Esophagus muscularis mucosa (tissue), 4 donors: Measurements from ENCODE around the gene SIRPA. TPM values are rescaled to one million over a fixed set of nuclear protein-coding genes. Genes with fewer than 3 reads are reported as not detected.

Experiments used
- DNase-seq: peaks from one replicate; pipeline ENCODE4 v3.0.0-alpha.2; 2017; ENCODE audit errors: extremely low spot score
- H3K27ac ChIP-seq, 4 donors: fragments of 200-600 bp; sonication (generic); replicated peaks in 1 of 4; 1 replicate in 3 of 4; 2 replicates in 1 of 4; pipeline ENCODE4 v1.5.1; 2016 to 2019; ENCODE audit warnings: mild to moderate bottlenecking in 1 of 4
- H3K27me3 ChIP-seq, 4 donors: fragments of 200-600 bp; sonication (generic); one replicate each; pipeline versions ENCODE4 v1.5.1 to v1.6.0; 2016 to 2019
- H3K36me3 ChIP-seq, 4 donors: fragments of 200-600 bp; sonication (generic); one replicate each; pipeline ENCODE4 v1.5.1; 2016 to 2019
- H3K4me1 ChIP-seq, 4 donors: fragments of 200-600 bp; sonication (generic); one replicate each; pipeline ENCODE4 v1.5.1; 2016 to 2019
- H3K4me3 ChIP-seq, 4 donors: fragments of 200-600 bp; sonication (generic); 1 replicate in 2 of 4; 2 replicates in 2 of 4; pipeline ENCODE4 v1.5.1; 2016 to 2019; ENCODE audit warnings: mild to moderate bottlenecking in 4 of 4, moderate library complexity in 1 of 4
- H3K9me3 ChIP-seq, 4 donors: fragments of 200-600 bp; sonication (generic); 1 replicate in 3 of 4; 2 replicates in 1 of 4; pipeline ENCODE4 v1.5.1; 2016 to 2019
- CTCF ChIP-seq, 3 experiments: fragments of 200-600 bp in 2 of 3; fragments of 450-650 bp in 1 of 3; sonication (generic) in 2 of 3; IDR thresholded peaks; one replicate each; pipeline ENCODE4 v1.5.1; 2017 to 2019; ENCODE audit warnings: antibody characterized with exemption in 3 of 3, mild to moderate bottlenecking in 2 of 3, moderate library complexity in 1 of 3
- EP300 ChIP-seq: sonication (generic); formaldehyde crosslinking; IDR thresholded peaks from one replicate; pipeline ENCODE4 v1.6.1; 2017; ENCODE audit warnings: antibody characterized with exemption
- POLR2A ChIP-seq: fragments of 450-650 bp; IDR thresholded peaks from one replicate; pipeline ENCODE4 v1.6.1; 2017; ENCODE audit warnings: antibody characterized with exemption, moderate library complexity, mild to moderate bottlenecking, low read depth
- POLR2AphosphoS5 ChIP-seq, 2 donors: sonication (generic); formaldehyde crosslinking; IDR thresholded peaks; one replicate each; pipeline ENCODE4 v1.6.1; 2017; ENCODE audit warnings: antibody characterized with exemption in 2 of 2
- WGBS: methylation state at CpG from one replicate; pipeline ENCODE4 v1.1.5; 2018; 5-methylcytosine and 5-hydroxymethylcytosine counted together
- intact Hi-C: fragments of 100-400 bp; cut with DNase I; formaldehyde crosslinking; loops from one replicate; pipeline ENCODE4 v1.15.1; 2023
- total RNA-seq, 4 donors: library from RNA; depleted of rRNA; stranded (reverse); fragments of >200 nt; gene quantifications; one replicate each; pipeline versions ENCODE4 v1.1.0 to v1.2.1, GENCODE V29; 2016

The SIRPA gene
- total RNA-seq, 4 donors from 2014 or later: 19.5 to 39.8 (median 32.5) TPM

- Histone ChIP-seq H3K4me3 (no peak overlapping the region), H3K36me3 (peaks cover 0 to 42% (median 7%) of the 10 kb centered on the region in 4 donors), H3K27ac (no peak overlapping the region), H3K27me3 (no peaks in the 10 kb centered on the region), H3K4me1 (peaks cover 6 to 11% (median 8%) of the 10 kb centered on the region in 4 donors), H3K9me3 (no peaks in the 10 kb centered on the region)
- intact Hi-C loops: no loop called here
- 80% methylated on average over 7 of the region's 7 CpGs for WGBS
- no peak for DNase-seq
- TF ChIP-seq POLR2AphosphoS5 (IDR thresholded peaks at IDR 0.05): no peak
- no peak for TF ChIP-seq CTCF (IDR thresholded peaks at IDR 0.05)
- no peak for TF ChIP-seq POLR2A
- no peak for TF ChIP-seq EP300
Measured at GRCh38 chr20:1928782-1929181, 33.6 kb downstream of the SIRPA start.

- H3K4me3 ChIP-seq: no peak overlapping the region
- no peak for TF ChIP-seq EP300
- TF ChIP-seq POLR2A: no peak
- no peak for TF ChIP-seq CTCF (IDR thresholded peaks at IDR 0.05)
- TF ChIP-seq POLR2AphosphoS5 (IDR thresholded peaks at IDR 0.05): no peak
- WGBS: 82% methylated on average over 3 of the region's 3 CpGs
- no peaks in the 10 kb centered on the region for H3K27me3 ChIP-seq
- intact Hi-C loops: no loop called here
- no peaks in the 10 kb centered on the region for H3K9me3 ChIP-seq
- DNase-seq: no peak
- H3K4me1 ChIP-seq: peaks cover 9 to 16% (median 14%) of the 10 kb centered on the region in 4 donors
- H3K27ac ChIP-seq: no peak overlapping the region
- peaks cover 0 to 38% (median 6%) of the 10 kb centered on the region in 4 donors for H3K36me3 ChIP-seq
Measured at GRCh38 chr20:1929460-1929859, 34.3 kb downstream of the SIRPA start.

- TF ChIP-seq CTCF (IDR thresholded peaks at IDR 0.05): no peak
- no peak for TF ChIP-seq EP300
- no peak for TF ChIP-seq POLR2A
- TF ChIP-seq POLR2AphosphoS5 (IDR thresholded peaks at IDR 0.05): no peak
- intact Hi-C loops: no loop called here
- Histone ChIP-seq H3K27me3 (no peaks in the 10 kb centered on the region), H3K4me1 (peaks cover 13 to 23% (median 16%) of the 10 kb centered on the region in 4 donors), H3K4me3 (no peak overlapping the region), H3K36me3 (peaks cover 0 to 38% (median 6%) of the 10 kb centered on the region in 4 donors), H3K27ac (no peak overlapping the region), H3K9me3 (no peaks in the 10 kb centered on the region)
- no peak for DNase-seq
- WGBS: 95% methylated on average over 6 of the region's 6 CpGs
Measured at GRCh38 chr20:1930165-1930564, 35.0 kb downstream of the SIRPA start.

GRCh38 chr20:1931830-1932229, 36.6 kb downstream of the SIRPA start:
- Histone ChIP-seq H3K4me3 (no peak overlapping the region), H3K27me3 (no peaks in the 10 kb centered on the region), H3K27ac (no peak overlapping the region), H3K36me3 (peaks cover 0 to 48% (median 8%) of the 10 kb centered on the region in 4 donors), H3K9me3 (no peaks in the 10 kb centered on the region), H3K4me1 (peaks cover 8 to 28% (median 20%) of the 10 kb centered on the region in 4 donors)
- intact Hi-C loops: no loop called here
- WGBS: 84% methylated on average over 5 of the region's 5 CpGs
- TF ChIP-seq CTCF (IDR thresholded peaks at IDR 0.05): no peak
- TF ChIP-seq POLR2AphosphoS5 (IDR thresholded peaks at IDR 0.05): no peak
- TF ChIP-seq POLR2A: no peak
- no peak for TF ChIP-seq EP300
- no peak for DNase-seq

GRCh38 chr20:1932971-1933370, 37.8 kb downstream of the SIRPA start:
- Histone ChIP-seq H3K27ac (no peak overlapping the region), H3K4me3 (no peak overlapping the region), H3K4me1 (peaks cover 8 to 28% (median 20%) of the 10 kb centered on the region in 4 donors), H3K9me3 (no peaks in the 10 kb centered on the region), H3K27me3 (no peaks in the 10 kb centered on the region), H3K36me3 (peaks cover 0 to 51% (median 17%) of the 10 kb centered on the region in 4 donors)
- TF ChIP-seq POLR2A (no peak), POLR2AphosphoS5 (IDR thresholded peaks at IDR 0.05) (no peak), CTCF (IDR thresholded peaks at IDR 0.05) (no peak), EP300 (no peak)
- WGBS: 63% methylated on average over 2 of the region's 2 CpGs
- no peak for DNase-seq
- intact Hi-C loops: no loop called here
